Mesenteric fat pad (tissue), 1 donor: ENCODE data around the gene DDR1. TPM values are rescaled to one million over a fixed set of nuclear protein-coding genes. Genes with fewer than 3 reads are reported as not detected.

Experiments used
- DNase-seq: peaks from one replicate; pipeline ENCODE4 v3.0.0-alpha.2; 2020; ENCODE audit warnings: low spot score
- microRNA-seq: library from miRNA; unstranded; fragments of <30 nt; microRNA quantifications from one replicate; pipeline ENCODE4 v1.2.0, GENCODE V29; 2020; ENCODE audit warnings: borderline number of aligned reads
- total RNA-seq: library from RNA; stranded (reverse); fragmentation: NEBNext Ultra II Directional; extraction: Animal tissue kit (Norgen Biotek cat#: 25700); gene quantifications from one replicate; pipeline ENCODE4 v1.2.1, GENCODE V29; 2021
- donor health status: DM: yes; HTN: yes; CAD: no.

The DDR1 gene
- total RNA-seq, 1 donor from 2014 or later, result 82.1 TPM

DNA sequence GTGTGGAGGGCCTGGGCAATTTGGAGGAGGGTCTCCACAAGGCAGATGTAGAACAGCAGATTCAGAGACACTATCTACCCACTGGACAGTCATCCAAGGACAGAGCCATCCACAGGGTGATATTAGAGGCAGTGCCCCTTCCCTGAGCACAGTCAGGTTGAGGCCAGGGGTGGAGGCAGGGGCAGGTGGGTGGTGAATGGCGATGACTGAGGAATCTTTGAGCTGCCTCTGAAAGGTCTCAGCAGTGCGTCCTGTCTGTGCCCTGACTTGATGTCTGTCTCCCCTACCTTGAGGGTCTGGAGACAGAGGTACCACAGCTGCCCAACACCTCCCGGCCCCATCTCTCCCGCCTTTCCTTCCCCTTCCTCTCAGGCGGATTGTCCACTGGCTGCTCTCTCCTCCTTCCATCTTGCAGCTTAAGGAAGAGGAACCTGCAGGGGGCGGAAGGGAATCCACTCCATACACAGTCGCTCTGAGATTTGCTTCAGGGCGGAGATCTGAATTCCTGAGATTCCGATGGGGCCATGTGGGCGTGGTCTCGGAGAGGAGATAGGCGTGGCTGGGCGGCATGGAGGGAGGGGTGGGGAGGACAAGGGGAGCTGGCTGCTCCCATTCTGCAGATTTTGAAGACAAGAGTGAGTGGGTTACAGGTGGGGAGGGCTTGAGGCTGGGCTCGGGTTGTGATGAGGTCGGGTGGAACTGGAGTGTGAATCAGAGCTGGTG is 58.2 kb downstream of the DDR1 start:
- no peak for DNase-seq

DNA sequence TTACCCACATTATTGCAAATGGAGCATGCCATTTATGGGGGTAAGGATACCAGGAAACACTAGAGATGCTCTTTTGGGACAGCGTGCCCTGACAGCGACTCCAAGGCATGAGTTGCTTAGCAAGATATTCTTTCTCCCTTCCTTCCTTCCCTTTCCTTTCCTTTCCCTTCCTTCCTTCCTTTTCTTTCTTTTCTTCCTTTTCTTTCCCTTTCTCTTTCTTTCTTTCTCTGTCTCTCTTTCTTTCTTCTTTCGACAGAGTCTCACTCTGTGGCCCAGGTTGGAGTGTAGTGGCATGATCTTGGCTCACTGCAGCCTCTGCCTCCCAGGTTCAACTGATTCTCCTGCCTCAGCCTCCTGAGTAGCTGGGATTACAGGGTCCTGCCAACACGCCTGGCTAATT is 59.7 kb downstream of the DDR1 start:
- DNase-seq, result no peak

DNA sequence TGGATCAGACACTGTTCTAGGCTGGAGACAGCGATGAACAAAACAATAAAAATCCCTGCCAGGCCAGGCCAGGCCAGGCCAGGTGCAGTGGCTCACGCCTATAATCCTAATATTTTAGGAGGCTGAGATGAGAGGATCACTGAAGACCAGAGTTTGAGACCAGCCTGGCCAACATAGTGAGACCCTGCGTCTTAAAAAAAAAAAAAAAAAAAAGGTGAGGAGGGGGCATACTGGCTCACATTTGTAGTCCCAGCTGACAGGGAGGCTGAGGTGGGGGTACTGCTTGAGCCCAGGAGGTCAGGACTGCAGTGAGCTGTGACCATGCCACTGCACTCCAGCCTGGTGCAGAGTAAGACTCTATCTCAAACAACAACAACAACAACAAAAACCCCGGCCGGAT is 61.0 kb downstream of the DDR1 start:
- no peak for DNase-seq

DNA sequence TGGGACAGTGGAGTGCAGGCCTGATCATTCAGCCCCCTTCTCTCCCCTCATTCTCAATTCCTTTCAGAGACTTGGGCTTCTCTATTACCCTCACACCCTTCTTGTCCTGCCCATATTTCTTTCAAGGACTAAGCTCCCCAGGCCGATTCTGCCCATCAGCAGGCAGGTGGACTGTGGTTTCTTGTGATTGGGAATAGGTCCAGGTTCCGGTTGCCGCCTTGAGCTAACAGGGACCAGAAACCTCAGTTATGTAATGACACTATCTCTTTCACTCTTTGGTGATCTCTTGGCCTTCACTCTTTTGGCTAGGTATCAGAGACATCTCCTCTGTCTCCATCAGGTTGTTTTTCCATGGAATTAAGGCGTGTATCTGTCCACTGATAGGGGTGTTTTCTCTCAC is 62.9 kb downstream of the DDR1 start:
- DNase-seq, result no peak

DNA sequence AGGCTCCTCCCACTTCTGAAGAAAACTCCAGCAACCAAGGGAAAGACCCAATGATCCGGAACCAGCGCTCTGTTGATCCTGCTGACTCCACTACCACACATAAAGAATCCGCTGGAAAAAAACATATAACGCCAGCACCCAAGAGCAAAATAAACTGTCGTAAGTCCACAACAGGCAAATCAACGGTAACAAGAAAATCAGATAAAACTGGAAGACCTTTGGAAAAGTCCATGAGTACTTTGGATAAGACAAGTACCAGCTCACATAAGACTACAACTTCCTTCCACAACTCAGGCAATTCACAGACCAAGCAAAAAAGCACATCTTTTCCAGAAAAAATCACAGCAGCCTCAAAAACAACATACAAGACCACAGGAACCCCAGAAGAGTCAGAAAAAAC is 64.5 kb downstream of the DDR1 start:
- DNase-seq, result no peak

Small RNA genes lying within 50 kb of the gene (microRNA-seq; reads per million reads assigned to microRNA genes)
- 3.6 reads per million for gene MIR4640

Other genes starting within 250 kb of the DDR1 start
- gene C6orf136, start 237.4 kb upstream of the DDR1 start, total RNA-seq, result 12.4 TPM
- gene DHX16, start 211.5 kb upstream of the DDR1 start, total RNA-seq, result 27.2 TPM
- 87.0 TPM for gene PPP1R18, start 197.9 kb upstream of the DDR1 start, total RNA-seq
- gene NRM, start 193.5 kb upstream of the DDR1 start, total RNA-seq, result 7.3 TPM
- gene MDC1, start 167.2 kb upstream of the DDR1 start, total RNA-seq, result 19.8 TPM
- 452 TPM for gene TUBB, start 164.2 kb upstream of the DDR1 start, total RNA-seq
- 190 TPM for gene FLOT1, start 141.8 kb upstream of the DDR1 start, total RNA-seq
- gene IER3, start 140.0 kb upstream of the DDR1 start, total RNA-seq, result 146 TPM
- gene GTF2H4, start 23.7 kb downstream of the DDR1 start, total RNA-seq, result 44.4 TPM
- gene VARS2, start 29.7 kb downstream of the DDR1 start, total RNA-seq, result 23.5 TPM
- not detected for gene SFTA2, start 47.7 kb downstream of the DDR1 start, total RNA-seq
- not detected for gene MUCL3, start 56.5 kb downstream of the DDR1 start, total RNA-seq
- gene MUC21, start 99.2 kb downstream of the DDR1 start, total RNA-seq, result not detected
- gene MUC22, start 126.0 kb downstream of the DDR1 start, total RNA-seq, result not detected
- gene C6orf15, start 228.1 kb downstream of the DDR1 start, total RNA-seq, result not detected
- gene PSORS1C1, start 230.3 kb downstream of the DDR1 start, total RNA-seq, result 0.45 TPM
- gene CDSN, start 235.9 kb downstream of the DDR1 start, total RNA-seq, result not detected